ENCODE data around the gene NACA2. TPM values are rescaled to one million over a fixed set of nuclear protein-coding genes. Genes with fewer than 3 reads are reported as not detected.

The NACA2 gene
- total and polyA plus RNA-seq, 2 of the 13 experiments (the other 11 are each of a cell fraction or from before 2014, with no cell fraction given): 0.21 TPM; not detected in 1

GRCh38 chr17:61627125-61627524 is 36.1 kb upstream of the NACA2 start:
- ATAC-seq: no peak
- in situ Hi-C loops (cut with HindIII; ENCODE audit: extremely low pct_ligation_motif_present, low pct_unique_long_range_greater_than_20kb): no loop called here
- no peak for TF ChIP-seq HMGA1 (CRISPR knock-in tag; conservative IDR thresholded peaks at IDR 0.05)
- TF ChIP-seq ZBTB14 (CRISPR knock-in tag; IDR thresholded peaks at IDR 0.05): no peak
- TF ChIP-seq ZNF235 (CRISPR knock-in tag; IDR thresholded peaks at IDR 0.05; ENCODE audit: borderline replicate concordance): no peak
- no peak for TF ChIP-seq ZNF263 (CRISPR knock-in tag; IDR thresholded peaks at IDR 0.05)
- no peak for TF ChIP-seq ZNF318 (CRISPR knock-in tag; IDR thresholded peaks at IDR 0.05)
- no peak for TF ChIP-seq PRPF4 (IDR thresholded peaks at IDR 0.05; ENCODE audit: low read depth, low read length, poor library complexity, severe bottlenecking)
- TF ChIP-seq ZSCAN20 (CRISPR knock-in tag; IDR thresholded peaks at IDR 0.05; ENCODE audit: borderline replicate concordance): no peak
- TF ChIP-seq EEA1 (CRISPR knock-in tag; IDR thresholded peaks at IDR 0.05; ENCODE audit: borderline replicate concordance): no peak
- TF ChIP-seq ZNF280D (CRISPR knock-in tag; IDR thresholded peaks at IDR 0.05): no peak
- TF ChIP-seq NR3C1 (CRISPR knock-in tag; IDR thresholded peaks at IDR 0.05): no peak
- no peak for TF ChIP-seq SYNCRIP (IDR thresholded peaks at IDR 0.05; ENCODE audit: insufficient read depth, low read depth, low read length)
- no peak for TF ChIP-seq ZNF230 (CRISPR knock-in tag; IDR thresholded peaks at IDR 0.05)

More at GRCh38 chr17:61627125-61627524, 36.1 kb upstream of the NACA2 start:
- DNase-seq (ENCODE audit: low spot score): no peak
- no peak overlapping the region for H3K4me3 ChIP-seq (replicated peaks in 1 of 3; ENCODE audit: insufficient read depth in 1 of 3, low read depth in 2 of 3, low read length in 3 of 3)
- no peaks in the 10 kb centered on the region for H4K20me1 ChIP-seq (ENCODE audit: insufficient read depth, low read length)
- no peak overlapping the region for H2AFZ ChIP-seq (ENCODE audit: low read length)
- POLR2A ChIA-PET: no interaction called here
- BruUV-seq (replicated peaks): no TSS peak
- no peaks in the 10 kb centered on the region for H3K79me2 ChIP-seq (ENCODE audit: insufficient read depth, low read length)
- H3K4me2 ChIP-seq (ENCODE audit: low read depth, low read length): no peak overlapping the region
- intact Hi-C loops (cut with micrococcal nuclease; ENCODE audit: unreplicated experiment): no loop called here
- H3K9ac ChIP-seq (ENCODE audit: insufficient read depth, low read depth, low read length): no peak overlapping the region
- H3K27ac ChIP-seq (ENCODE audit: extremely low read length, insufficient read depth, low read length): no peak overlapping the region
- CTCF ChIA-PET (ENCODE audit: low intra/inter-chr PET ratio, low total read pairs): no interaction called here
- no peaks in the 10 kb centered on the region for H3K36me3 ChIP-seq (replicated peaks in 1 of 2; ENCODE audit: control insufficient read depth in 1 of 2, insufficient read depth in 2 of 2, low read length in 2 of 2)
- H3K4me1 ChIP-seq (ENCODE audit: insufficient read depth, low read length): no peaks in the 10 kb centered on the region
- no peak for FAIRE-seq
- no peaks in the 10 kb centered on the region for H3K27me3 ChIP-seq (ENCODE audit: control insufficient read depth in 1 of 2, insufficient read depth in 2 of 2, low read length in 2 of 2)
- H3K9me3 ChIP-seq (ENCODE audit: low read length): no peaks in the 10 kb centered on the region

All from HepG2 (cell line).